ENCODE results near the gene GMDS.

GMDS gene

DNA sequence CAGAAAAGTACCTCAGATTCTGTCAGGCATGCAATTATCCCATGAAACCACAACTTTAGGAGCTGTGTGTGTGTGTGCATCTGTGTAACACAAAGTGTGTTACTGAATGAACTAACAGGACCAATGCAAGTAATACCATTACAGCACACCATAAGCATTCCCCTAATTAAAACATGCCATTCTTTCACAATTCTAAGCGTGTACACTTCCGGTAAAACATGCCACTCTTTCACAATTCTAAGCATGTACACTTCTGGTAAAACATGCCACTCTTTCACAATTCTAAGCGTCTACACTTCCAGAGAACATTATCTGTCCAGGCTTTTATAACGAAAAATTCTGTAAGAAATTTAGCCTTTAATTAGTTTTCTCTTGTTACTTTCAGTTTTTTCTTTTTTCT, 238.2 kb downstream of the GMDS start:
- TF ChIP-seq ZNF274 (IDR thresholded peaks at IDR 0.05; ENCODE audit: low read depth, low read length): no peak
- H3K4me3 ChIP-seq (ENCODE audit: low read length): no peak overlapping the region

GRCh38 chr6:2004888-2005287, 240.5 kb downstream of the GMDS start:
- TF ChIP-seq ZNF274 (IDR thresholded peaks at IDR 0.05; ENCODE audit: low read depth, low read length): no peak
- no peak overlapping the region for H3K4me3 ChIP-seq (ENCODE audit: low read length)

DNA sequence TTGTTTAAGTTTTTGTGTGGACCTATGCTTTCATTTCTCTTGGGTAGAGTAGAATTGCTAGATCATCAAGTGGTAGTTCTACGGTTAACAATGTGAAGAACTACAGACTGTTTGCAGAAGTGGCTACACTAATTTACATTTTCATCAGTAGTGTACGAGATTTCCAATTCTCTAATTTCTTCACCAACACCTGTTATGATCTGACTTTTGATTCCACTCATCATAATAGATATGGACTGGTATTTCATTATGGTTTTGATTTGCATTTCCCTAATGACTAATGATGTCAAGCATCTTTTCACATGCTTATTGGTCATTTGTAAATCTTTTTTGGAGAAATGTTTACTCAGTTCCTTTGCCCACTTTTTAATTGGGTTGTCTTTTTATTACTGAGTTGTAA, 244.4 kb downstream of the GMDS start:
- no peak overlapping the region for H3K4me3 ChIP-seq (ENCODE audit: low read length)
- TF ChIP-seq ZNF274 (IDR thresholded peaks at IDR 0.05; ENCODE audit: low read depth, low read length): no peak

GRCh38 chr6:1997702-1998101, 247.7 kb downstream of the GMDS start:
- no peak for TF ChIP-seq ZNF274 (IDR thresholded peaks at IDR 0.05; ENCODE audit: low read depth, low read length)
- no peak overlapping the region for H3K4me3 ChIP-seq (ENCODE audit: low read length)

DNA sequence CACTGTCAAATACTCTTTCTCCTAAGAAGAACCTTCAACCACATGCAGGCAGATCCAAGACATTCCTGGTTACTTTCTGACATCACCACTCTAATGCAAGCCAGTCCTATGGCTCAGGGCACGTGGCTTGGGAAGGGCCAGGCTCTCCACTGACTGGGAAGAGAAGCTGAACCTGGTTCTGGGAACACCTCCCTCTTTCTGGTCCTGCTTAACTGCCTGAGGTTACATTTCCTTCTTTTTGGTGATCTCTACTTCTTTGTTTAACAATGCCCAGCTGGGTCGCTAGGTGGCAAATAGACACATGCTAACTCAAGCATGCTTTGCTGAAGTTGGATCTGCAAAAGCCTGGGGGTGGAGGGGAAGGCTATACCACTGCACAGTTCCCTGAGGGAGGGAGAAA, 249.8 kb downstream of the GMDS start:
- TF ChIP-seq ZNF274 (IDR thresholded peaks at IDR 0.05; ENCODE audit: low read depth, low read length): no peak
- H3K4me3 ChIP-seq (ENCODE audit: low read length): no peak overlapping the region

DNA sequence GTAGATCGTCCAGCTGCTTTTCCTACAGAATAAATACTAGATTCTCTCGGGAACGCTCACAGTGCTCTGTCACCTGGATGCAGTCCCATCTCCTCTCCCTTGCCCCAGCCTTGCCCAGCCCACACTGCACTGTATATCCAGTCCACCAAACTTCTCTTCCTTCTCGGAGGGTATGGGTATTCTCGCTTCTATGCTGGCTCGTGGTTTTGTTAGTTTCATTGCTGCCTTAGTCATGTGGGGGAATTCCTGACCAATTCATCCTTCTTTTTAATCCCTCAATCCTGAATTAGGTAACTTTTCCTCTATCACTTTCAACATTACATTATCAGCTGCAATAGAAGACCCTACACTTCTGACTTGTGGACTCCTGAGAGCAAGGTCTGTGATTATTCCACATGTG, 252.4 kb downstream of the GMDS start:
- TF ChIP-seq ZNF274 (IDR thresholded peaks at IDR 0.05; ENCODE audit: low read depth, low read length): no peak
- no peak overlapping the region for H3K4me3 ChIP-seq (ENCODE audit: low read length)

DNA sequence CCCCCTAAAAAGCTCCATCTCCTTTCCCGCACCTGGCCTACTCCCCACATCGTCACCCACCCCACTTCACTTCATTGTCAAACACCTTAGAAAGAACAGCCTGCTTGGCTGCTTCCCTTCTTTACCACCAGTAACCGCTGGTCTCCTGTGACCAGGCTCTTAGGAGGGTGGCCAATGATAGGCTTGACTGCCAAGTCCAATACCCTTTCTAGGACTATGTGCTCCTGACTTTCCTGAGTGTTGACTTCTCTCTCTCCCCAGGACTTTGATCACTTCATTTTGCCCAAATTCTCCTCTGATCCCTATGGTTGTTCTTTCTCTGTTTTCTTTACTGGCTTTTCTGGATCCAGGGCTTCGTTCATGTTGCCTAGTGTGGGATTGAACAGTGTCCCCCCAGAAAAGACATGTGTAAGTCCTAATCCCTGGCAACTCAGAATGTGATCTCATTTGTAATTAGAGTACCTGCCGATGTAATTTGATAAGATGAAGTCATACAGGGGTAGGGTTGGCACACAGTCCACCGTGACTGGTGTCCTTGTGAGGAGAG, 254.0 kb downstream of the GMDS start:
- no peak overlapping the region for H3K4me3 ChIP-seq (ENCODE audit: low read length)
- TF ChIP-seq ZNF274 (IDR thresholded peaks at IDR 0.05; ENCODE audit: low read depth, low read length): no peak

GRCh38 chr6:1988843-1989242, 256.6 kb downstream of the GMDS start:
- no peak overlapping the region for H3K4me3 ChIP-seq (ENCODE audit: low read length)
- TF ChIP-seq ZNF274 (IDR thresholded peaks at IDR 0.05; ENCODE audit: low read depth, low read length): no peak

- H3K4me3 ChIP-seq (ENCODE audit: low read length): no peak overlapping the region
- no peak for TF ChIP-seq ZNF274 (IDR thresholded peaks at IDR 0.05; ENCODE audit: low read depth, low read length)
Measured at GRCh38 chr6:1987640-1988039, 257.8 kb downstream of the GMDS start.

DNA sequence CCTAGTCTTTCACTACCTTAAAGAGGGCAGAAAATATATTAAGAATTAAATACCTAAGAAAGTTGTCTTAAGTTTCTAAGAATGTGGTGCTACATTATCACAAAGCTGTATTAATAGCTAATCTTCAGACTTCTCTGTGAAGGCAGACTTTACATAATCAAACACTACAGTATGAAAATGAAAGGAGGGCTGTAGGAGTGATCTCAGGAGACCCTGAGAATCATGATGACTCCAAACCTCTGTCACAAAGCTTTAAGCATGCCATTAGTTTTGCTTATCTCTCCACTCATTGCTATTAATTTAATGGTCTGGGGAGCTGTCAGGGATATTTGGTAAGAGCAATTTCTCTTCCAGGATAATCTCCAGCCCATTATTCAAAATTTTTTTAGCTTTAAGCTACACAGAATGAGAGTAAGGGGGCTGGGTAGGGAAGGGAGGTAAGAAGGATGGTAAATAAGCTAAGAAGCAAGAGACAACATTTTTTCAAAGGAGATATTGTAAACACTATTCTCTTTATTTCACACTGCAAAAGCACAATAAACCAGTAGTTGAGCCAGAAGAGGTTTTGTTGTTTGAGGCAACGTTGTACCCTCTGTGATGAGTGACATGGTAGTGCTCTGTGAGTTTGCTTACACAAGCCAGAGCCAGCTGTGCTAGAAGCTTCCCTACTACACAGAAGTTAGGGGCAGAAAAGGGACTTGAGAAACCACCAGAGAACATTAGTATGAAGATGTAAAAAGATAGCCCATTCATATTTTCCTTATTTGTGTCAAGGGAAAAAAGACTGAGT, 258.8 kb downstream of the GMDS start:
- no peak for TF ChIP-seq ZNF274 (IDR thresholded peaks at IDR 0.05; ENCODE audit: low read depth, low read length)

DNA sequence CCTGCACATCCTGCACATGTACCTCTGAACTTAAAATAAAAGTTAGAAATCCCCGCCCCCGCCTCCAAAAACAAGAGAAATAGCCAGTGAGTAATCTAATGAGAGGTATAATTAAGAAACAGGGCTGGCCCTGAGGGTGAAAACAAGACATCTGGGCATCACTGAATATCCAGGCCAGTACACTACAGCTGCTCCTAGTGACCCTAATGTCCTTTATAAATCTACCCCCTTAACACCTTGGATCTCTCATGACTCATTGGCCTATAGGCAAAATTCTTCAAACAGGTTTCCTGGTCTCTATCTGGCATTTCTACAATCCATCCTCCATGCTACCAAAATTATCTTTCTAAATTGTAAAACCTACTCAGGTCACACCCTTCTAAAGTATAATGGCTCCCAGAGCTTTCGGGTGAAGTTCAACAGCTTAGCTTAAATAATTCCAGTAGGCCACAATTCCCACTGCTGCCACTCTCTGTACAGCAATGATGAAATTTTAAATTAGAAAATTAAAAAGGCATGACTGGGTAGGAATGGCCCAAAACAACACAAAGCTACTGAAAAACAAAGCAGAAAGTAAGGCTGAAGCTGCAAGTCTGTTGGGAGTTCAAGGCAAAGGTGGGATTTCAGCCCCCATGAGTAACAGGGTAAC, 260.9 kb downstream of the GMDS start:
- TF ChIP-seq ZNF274 (IDR thresholded peaks at IDR 0.05; ENCODE audit: low read depth, low read length): no peak
- no peak overlapping the region for H3K4me3 ChIP-seq (ENCODE audit: low read length)

More for the DNA sequence above, 258.8 kb downstream of the GMDS start:
- no peak overlapping the region for H3K4me3 ChIP-seq (ENCODE audit: low read length)

DNA sequence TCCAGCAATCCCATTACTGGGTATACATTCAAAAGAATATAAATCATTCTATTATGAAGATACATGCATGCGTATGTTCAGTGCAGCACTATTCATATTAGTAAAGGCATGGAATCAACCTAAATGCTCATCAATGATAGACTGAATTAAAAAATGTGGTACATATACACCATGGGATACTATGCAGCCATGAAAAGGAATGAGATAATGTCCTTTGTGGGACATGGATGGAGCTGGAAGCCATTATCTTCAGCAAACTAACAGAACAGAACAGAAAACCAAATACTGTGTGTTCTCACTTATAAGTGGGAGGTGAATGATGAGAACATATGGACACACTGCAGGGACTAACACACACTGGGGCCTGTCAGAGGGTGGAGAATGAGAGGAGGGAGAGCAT, 261.6 kb downstream of the GMDS start:
- TF ChIP-seq ZNF274 (IDR thresholded peaks at IDR 0.05; ENCODE audit: low read depth, low read length): no peak
- no peak overlapping the region for H3K4me3 ChIP-seq (ENCODE audit: low read length)

- no peak overlapping the region for H3K4me3 ChIP-seq (ENCODE audit: low read length)
- no peak for TF ChIP-seq ZNF274 (IDR thresholded peaks at IDR 0.05; ENCODE audit: low read depth, low read length)
Measured at GRCh38 chr6:1972962-1973361, 272.4 kb downstream of the GMDS start.

- H3K4me3 ChIP-seq (ENCODE audit: low read length): no peak overlapping the region
- no peak for TF ChIP-seq ZNF274 (IDR thresholded peaks at IDR 0.05; ENCODE audit: low read depth, low read length)
Measured at GRCh38 chr6:1971612-1972011, 273.8 kb downstream of the GMDS start.

DNA sequence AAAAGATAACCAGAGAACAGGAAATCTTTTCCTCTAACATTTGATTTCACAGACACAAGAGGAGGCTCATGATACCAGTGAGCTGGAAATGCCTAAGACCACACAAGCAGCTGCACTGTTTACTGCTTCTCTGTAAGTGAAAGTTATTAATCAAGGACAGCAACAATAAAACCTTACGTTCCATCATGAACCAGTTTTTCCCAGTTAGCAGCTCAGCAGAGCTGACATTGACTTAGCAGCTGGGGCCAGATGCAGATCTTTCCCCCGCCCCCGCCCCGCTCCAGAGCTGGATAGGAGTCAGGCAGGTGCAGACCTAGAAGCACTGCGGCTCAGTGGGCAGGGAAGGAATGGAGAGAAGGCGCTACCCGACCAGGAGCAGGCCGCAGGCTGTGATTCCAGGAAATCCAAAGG, 275.2 kb downstream of the GMDS start:
- TF ChIP-seq ZNF274 (IDR thresholded peaks at IDR 0.05; ENCODE audit: low read depth, low read length): no peak

More for the DNA sequence above, 275.2 kb downstream of the GMDS start:
- no peak overlapping the region for H3K4me3 ChIP-seq (ENCODE audit: low read length)

All from GM08714 (cell line).